IPS-18a (cell line): ENCODE data around the gene PDZRN4.

Experiments
- H3K27ac ChIP-seq: one replicate; pipeline ENCODE4 v1.5.1; 2013; ENCODE audit warnings: low read length
- H3K27me3 ChIP-seq: one replicate; pipeline ENCODE4 v1.6.1; 2013; ENCODE audit warnings: mild to moderate bottlenecking, low read length; ENCODE audit not compliant: control insufficient read depth, insufficient read depth
- H3K36me3 ChIP-seq: one replicate; pipeline ENCODE4 v1.6.1; 2013; ENCODE audit warnings: low read depth, low read length; ENCODE audit not compliant: control insufficient read depth
- H3K4me1 ChIP-seq: one replicate; pipeline ENCODE4 v1.6.1; 2013; ENCODE audit warnings: low read depth, low read length; ENCODE audit not compliant: control insufficient read depth
- H3K4me3 ChIP-seq: one replicate; pipeline ENCODE4 v1.5.1; 2013; ENCODE audit warnings: low read length
- H3K9ac ChIP-seq: one replicate; pipeline ENCODE4 v1.6.1; 2013; ENCODE audit warnings: mild to moderate bottlenecking, low read length, moderate library complexity
- H3K9me3 ChIP-seq: one replicate; pipeline ENCODE4 v1.6.1; 2013; ENCODE audit warnings: low read depth, low read length; ENCODE audit not compliant: control insufficient read depth

Gene PDZRN4

GRCh38 chr12:41548926-41549325 lies 360.8 kb downstream of the PDZRN4 start:
- no peaks in the 10 kb centered on the region for H3K27me3 ChIP-seq
- H3K9me3 ChIP-seq, result no peaks in the 10 kb centered on the region
- no peak overlapping the region for H3K4me3 ChIP-seq
- H3K27ac ChIP-seq, result no peak overlapping the region
- H3K9ac ChIP-seq, result no peak overlapping the region
- peaks cover 6% of the 10 kb centered on the region for H3K4me1 ChIP-seq
- H3K36me3 ChIP-seq, result no peaks in the 10 kb centered on the region

- Histone ChIP-seq H3K27ac (no peak overlapping the region), H3K9ac (no peak overlapping the region)
Observed at GRCh38 chr12:41552588-41552987, 364.5 kb downstream of the PDZRN4 start.

GRCh38 chr12:41556176-41556575 lies 368.1 kb downstream of the PDZRN4 start:
- H3K9me3 ChIP-seq, result no peaks in the 10 kb centered on the region
- no peaks in the 10 kb centered on the region for H3K36me3 ChIP-seq

More at GRCh38 chr12:41552588-41552987, 364.5 kb downstream of the PDZRN4 start:
- no peaks in the 10 kb centered on the region for H3K9me3 ChIP-seq
- H3K4me1 ChIP-seq, result peaks cover 6% of the 10 kb centered on the region
- H3K36me3 ChIP-seq, result no peaks in the 10 kb centered on the region
- no peak overlapping the region for H3K4me3 ChIP-seq
- H3K27me3 ChIP-seq, result no peaks in the 10 kb centered on the region

GRCh38 chr12:41557344-41557743 lies 369.2 kb downstream of the PDZRN4 start:
- Histone ChIP-seq H3K27ac (no peak overlapping the region), H3K9me3 (no peaks in the 10 kb centered on the region), H3K36me3 (no peaks in the 10 kb centered on the region), H3K4me1 (peaks cover 13% of the 10 kb centered on the region), H3K4me3 (no peak overlapping the region), H3K27me3 (no peaks in the 10 kb centered on the region), H3K9ac (no peak overlapping the region)

More at GRCh38 chr12:41556176-41556575, 368.1 kb downstream of the PDZRN4 start:
- no peak overlapping the region for H3K27ac ChIP-seq
- no peak overlapping the region for H3K4me3 ChIP-seq
- no peaks in the 10 kb centered on the region for H3K27me3 ChIP-seq
- peaks cover 13% of the 10 kb centered on the region for H3K4me1 ChIP-seq
- no peak overlapping the region for H3K9ac ChIP-seq

GRCh38 chr12:41558671-41559070 lies 370.6 kb downstream of the PDZRN4 start:
- Histone ChIP-seq H3K4me3 (no peak overlapping the region), H3K36me3 (no peaks in the 10 kb centered on the region), H3K9ac (no peak overlapping the region), H3K4me1 (peaks cover 7% of the 10 kb centered on the region), H3K9me3 (no peaks in the 10 kb centered on the region), H3K27ac (no peak overlapping the region), H3K27me3 (no peaks in the 10 kb centered on the region)

- no peaks in the 10 kb centered on the region for H3K36me3 ChIP-seq
- peaks cover 7% of the 10 kb centered on the region for H3K4me1 ChIP-seq
- H3K27ac ChIP-seq, result no peak overlapping the region
- H3K4me3 ChIP-seq, result no peak overlapping the region
- no peak overlapping the region for H3K9ac ChIP-seq
- no peaks in the 10 kb centered on the region for H3K27me3 ChIP-seq
- no peaks in the 10 kb centered on the region for H3K9me3 ChIP-seq
Observed at GRCh38 chr12:41563051-41563450, 374.9 kb downstream of the PDZRN4 start.

GRCh38 chr12:41564816-41565215 lies 376.7 kb downstream of the PDZRN4 start:
- Histone ChIP-seq H3K9ac (no peak overlapping the region), H3K36me3 (no peaks in the 10 kb centered on the region), H3K27me3 (no peaks in the 10 kb centered on the region), H3K27ac (no peak overlapping the region), H3K4me3 (no peak overlapping the region), H3K4me1 (peaks cover 2% of the 10 kb centered on the region), H3K9me3 (no peaks in the 10 kb centered on the region)

- Histone ChIP-seq H3K4me3 (no peak overlapping the region), H3K9ac (no peak overlapping the region), H3K9me3 (no peaks in the 10 kb centered on the region), H3K36me3 (no peaks in the 10 kb centered on the region), H3K27ac (no peak overlapping the region), H3K4me1 (no peaks in the 10 kb centered on the region), H3K27me3 (no peaks in the 10 kb centered on the region)
Observed at GRCh38 chr12:41566703-41567102, 378.6 kb downstream of the PDZRN4 start.

- no peak overlapping the region for H3K9ac ChIP-seq
- no peak overlapping the region for H3K4me3 ChIP-seq
- H3K36me3 ChIP-seq, result no peaks in the 10 kb centered on the region
- H3K4me1 ChIP-seq, result peaks cover 25% of the 10 kb centered on the region
- no peak overlapping the region for H3K27ac ChIP-seq
- H3K27me3 ChIP-seq, result no peaks in the 10 kb centered on the region
- H3K9me3 ChIP-seq, result no peaks in the 10 kb centered on the region
Observed at GRCh38 chr12:41573445-41573844, 385.3 kb downstream of the PDZRN4 start.

GRCh38 chr12:41576925-41577324 lies 388.8 kb downstream of the PDZRN4 start:
- no peaks in the 10 kb centered on the region for H3K27me3 ChIP-seq
- no peak overlapping the region for H3K9ac ChIP-seq
- peak overlapping the region; percentile 6 for H3K4me3 ChIP-seq
- peaks cover 30% of the 10 kb centered on the region for H3K4me1 ChIP-seq
- H3K27ac ChIP-seq, result peak overlapping the region; percentile 39
- no peaks in the 10 kb centered on the region for H3K36me3 ChIP-seq
- no peaks in the 10 kb centered on the region for H3K9me3 ChIP-seq

- Histone ChIP-seq H3K9ac (no peak overlapping the region), H3K4me1 (peaks cover 30% of the 10 kb centered on the region), H3K4me3 (no peak overlapping the region), H3K27ac (no peak overlapping the region), H3K36me3 (no peaks in the 10 kb centered on the region), H3K27me3 (no peaks in the 10 kb centered on the region), H3K9me3 (no peaks in the 10 kb centered on the region)
Observed at GRCh38 chr12:41577995-41578394, 389.9 kb downstream of the PDZRN4 start.

- no peaks in the 10 kb centered on the region for H3K27me3 ChIP-seq
- H3K36me3 ChIP-seq, result no peaks in the 10 kb centered on the region
- H3K4me3 ChIP-seq, result no peak overlapping the region
- H3K9me3 ChIP-seq, result no peaks in the 10 kb centered on the region
- H3K4me1 ChIP-seq, result no peaks in the 10 kb centered on the region
- no peak overlapping the region for H3K27ac ChIP-seq
- no peak overlapping the region for H3K9ac ChIP-seq
Observed at GRCh38 chr12:41585784-41586183, 397.7 kb downstream of the PDZRN4 start.
